Spleen (tissue), 11 donors: Measurements from ENCODE around the gene CDC23. TPM values are rescaled to one million over a fixed set of nuclear protein-coding genes. Genes with fewer than 3 reads are reported as not detected.

Experiments
- DNase-seq: peaks from one replicate; pipeline ENCODE4 v3.0.0-alpha.2; 2020
- H3K27ac ChIP-seq, 8 donors: fragments of 200-600 bp; sonication (generic) in 7 of 8; 1 replicate in 4 of 8; 2 replicates in 4 of 8; pipeline versions ENCODE4 v1.5.0 to v1.8.0; 2016 to 2021; ENCODE audit warnings: inconsistent platforms in 4 of 8, mild to moderate bottlenecking in 4 of 8, moderate library complexity in 1 of 8
- H3K27me3 ChIP-seq, 7 donors: fragments of 200-600 bp; sonication (generic) in 6 of 7; replicated peaks in 1 of 7; 1 replicate in 4 of 7; 2 replicates in 3 of 7; pipeline versions ENCODE4 v1.5.0 to v1.8.0; 2016 to 2021; ENCODE audit warnings: inconsistent platforms in 3 of 7, mild to moderate bottlenecking in 1 of 7
- H3K36me3 ChIP-seq, 6 donors: fragments of 200-600 bp; sonication (generic) in 5 of 6; 1 replicate in 4 of 6; 2 replicates in 2 of 6; pipeline versions ENCODE4 v1.5.0 to v1.8.0; 2016 to 2021; ENCODE audit warnings: inconsistent platforms in 2 of 6
- H3K4me1 ChIP-seq, 6 donors: fragments of 200-600 bp; sonication (generic) in 5 of 6; 1 replicate in 3 of 6; 2 replicates in 3 of 6; pipeline versions ENCODE4 v1.5.0 to v1.8.0; 2016 to 2021; ENCODE audit warnings: inconsistent platforms in 3 of 6
- H3K4me3 ChIP-seq, 8 donors: fragments of 200-600 bp; sonication (generic) in 7 of 8; 1 replicate in 4 of 8; 2 replicates in 4 of 8; pipeline versions ENCODE4 v1.5.0 to v1.8.0; 2016 to 2021; ENCODE audit warnings: inconsistent platforms in 4 of 8, mild to moderate bottlenecking in 4 of 8, moderate library complexity in 2 of 8
- H3K9me3 ChIP-seq, 8 donors: fragments of 200-600 bp; sonication (generic) in 7 of 8; 1 replicate in 4 of 8; 2 replicates in 4 of 8; pipeline versions ENCODE4 v1.5.0 to v1.8.0; 2016 to 2021; ENCODE audit warnings: inconsistent platforms in 4 of 8
- CTCF ChIP-seq, 11 experiments: fragments of 200-600 bp in 7 of 11; fragments of 450-650 bp in 4 of 11; sonication (generic) in 4 of 11; IDR thresholded peaks in 8 of 11; conservative IDR thresholded peaks in 3 of 11; 1 replicate in 7 of 11; 2 replicates in 4 of 11; pipeline versions ENCODE4 v1.4.0 to v1.8.0; 2016 to 2021; ENCODE audit warnings: antibody characterized with exemption in 11 of 11, inconsistent platforms in 4 of 11, mild to moderate bottlenecking in 1 of 11
- POLR2A ChIP-seq, 3 donors: fragments of 450-650 bp; IDR thresholded peaks; one replicate each; pipeline ENCODE4 v1.5.1; 2017; ENCODE audit warnings: antibody characterized with exemption in 3 of 3, mild to moderate bottlenecking in 1 of 3
- POLR2AphosphoS5 ChIP-seq, 3 donors: sonication (generic); formaldehyde crosslinking; IDR thresholded peaks; one replicate each; pipeline ENCODE4 v1.5.1; 2017; ENCODE audit warnings: antibody characterized with exemption in 3 of 3
- WGBS, 5 donors: extraction: QIAGEN DNeasy Blood & Tissue Kit in 3 of 5; methylation state at CpG; one replicate each; pipeline versions ENCODE4 v1.1.5 to v1.1.7; 2013 to 2018; 5-methylcytosine and 5-hydroxymethylcytosine counted together
- intact Hi-C: fragments of 100-400 bp; cut with DNase I; formaldehyde crosslinking; loops from one replicate; pipeline ENCODE4 v1.15.0; 2023; ENCODE audit warnings: low total_unique reads
- polyA plus RNA-seq, 3 donors: library from polyadenylated mRNA; stranded (reverse); fragments of 200-250 nt; gene quantifications; one replicate each; pipeline ENCODE4 v1.2.1, GENCODE V29; 2013
- total RNA-seq, 7 donors: library from RNA; depleted of rRNA in 3 of 7; stranded (reverse); fragments of >200 nt in 3 of 7; fragmentation: NEBNext Ultra II Directional in 4 of 7; extraction: Animal tissue kit (Norgen Biotek cat#: 25700) in 4 of 7; gene quantifications; one replicate each; pipeline versions ENCODE4 v1.1.0 to v1.2.1, GENCODE V29; 2016 to 2021
- donor health status: healthy with polysubstance abuse.
- donor health status: DM: no; HTN: no; CAD: no; lungs with moderate emphysema.
- donor health status: DM: no; HTN: no; CAD: no.
- donor health status: Bipolar disorder and iron deficiency.
- donor health status: healthy.
- donor health status: DM: no; HTN: no; CAD: no.
- donor health status: DM: yes; HTN: yes; CAD: no.

The CDC23 gene
- total and polyA plus RNA-seq, 10 donors = 8.7 to 28.6 (median 23.0) TPM

GRCh38 chr5:138141734-138142133 lies 71.4 kb downstream of the CDC23 start:
- intact Hi-C loops = no loop called here
- 52 to 75% (median 60%) methylated on average over 1 of the region's 1 CpG for WGBS, 5 donors
- TF ChIP-seq POLR2AphosphoS5 (IDR thresholded peaks at IDR 0.05) (no peak), CTCF (IDR thresholded peaks at IDR 0.05 in 8 of 11, conservative IDR thresholded peaks at IDR 0.05 in 3 of 11) (no peak), POLR2A (IDR thresholded peaks at IDR 0.05) (no peak)
- Histone ChIP-seq H3K27me3 (peaks cover 0 to 26% (median 0%) of the 10 kb centered on the region in 7 donors), H3K4me1 (peaks cover 0 to 14% (median 5%) of the 10 kb centered on the region in 6 donors), H3K36me3 (no peaks in the 10 kb centered on the region), H3K4me3 (no peak overlapping the region), H3K27ac (no peak overlapping the region), H3K9me3 (no peaks in the 10 kb centered on the region)
- no peak for DNase-seq

- intact Hi-C loops = no loop called here
- peaks cover 0 to 14% (median 5%) of the 10 kb centered on the region in 6 donors for H3K4me1 ChIP-seq
- WGBS, 5 donors = 77 to 85% (median 77%) methylated on average over 4 of the region's 4 CpGs
- peaks cover 0 to 29% (median 0%) of the 10 kb centered on the region in 7 donors for H3K27me3 ChIP-seq
- H3K27ac ChIP-seq = no peak overlapping the region
- TF ChIP-seq POLR2A (IDR thresholded peaks at IDR 0.05) = no peak
- TF ChIP-seq POLR2AphosphoS5 (IDR thresholded peaks at IDR 0.05) = no peak
- TF ChIP-seq CTCF (IDR thresholded peaks at IDR 0.05 in 8 of 11, conservative IDR thresholded peaks at IDR 0.05 in 3 of 11) = no peak
- no peak overlapping the region for H3K4me3 ChIP-seq
- no peaks in the 10 kb centered on the region for H3K36me3 ChIP-seq
- DNase-seq = no peak
- no peaks in the 10 kb centered on the region for H3K9me3 ChIP-seq
Measured at GRCh38 chr5:138140268-138140667, 72.9 kb downstream of the CDC23 start.

- H3K36me3 ChIP-seq = no peaks in the 10 kb centered on the region
- peaks cover 0 to 14% (median 5%) of the 10 kb centered on the region in 6 donors for H3K4me1 ChIP-seq
- 36 to 42% (median 36%) methylated on average over 3 of the region's 3 CpGs for WGBS, 5 donors
- DNase-seq = no peak
- H3K27ac ChIP-seq = no peak overlapping the region
- TF ChIP-seq POLR2A (IDR thresholded peaks at IDR 0.05) = no peak
- no peaks in the 10 kb centered on the region for H3K9me3 ChIP-seq
- peaks cover 0 to 29% (median 0%) of the 10 kb centered on the region in 7 donors for H3K27me3 ChIP-seq
- peak overlapping the region in 3 of 8 donors; percentile 24 to 68 (median 47) for H3K4me3 ChIP-seq
- intact Hi-C loops = loop anchor here (10.0 kb wide), 1 partner anchor 365 kb away; no protein-coding TSS in a partner anchor
Measured at GRCh38 chr5:138139781-138140090, 73.4 kb downstream of the CDC23 start.

GRCh38 chr5:138138949-138139780 lies 74.0 kb downstream of the CDC23 start, which contains the start of gene NME5:
TSS of gene NME5 (minus strand) at chr5:138139428. CDS start at chr5:138138780, 648 bp downstream.
- Histone ChIP-seq H3K27ac (no peak within 1 kb of the TSS), H3K4me3 (peak within 1 kb of the TSS; percentile 6 to 68 (median 38)), H3K9me3 (no peaks in the 10 kb centered on the region), H3K4me1 (peaks cover 0 to 14% (median 5%) of the 10 kb centered on the region in 6 donors), H3K27me3 (peaks cover 0 to 35% (median 0%) of the 10 kb centered on the region in 7 donors), H3K36me3 (no peaks in the 10 kb centered on the region)
- TF ChIP-seq CTCF (IDR thresholded peaks at IDR 0.05 in 8 of 11, conservative IDR thresholded peaks at IDR 0.05 in 3 of 11) (no peak), POLR2AphosphoS5 (IDR thresholded peaks at IDR 0.05) (no peak), POLR2A (IDR thresholded peaks at IDR 0.05) (no peak)
- whole genome bisulfite sequencing, 5 donors = 9 to 12% (median 10%) methylated on average over 17 to 31 of the region's 31 CpGs
- peak; percentile 80 for DNase-seq
- intact Hi-C loops = loop anchor here (10.0 kb wide), 1 partner anchor 364 kb away; no protein-coding TSS in a partner anchor

Other genes starting within 250 kb of the CDC23 start
- gene FAM13B, start 180.2 kb downstream of the CDC23 start, total RNA-seq = 10 to 100 TPM; 57.6 to 91.9 (median 67.6) TPM
- gene FAM13B, start 180.2 kb downstream of the CDC23 start, polyA plus RNA-seq = 10 to 100 TPM; 11.3 to 14.5 (median 11.5) TPM
- gene WNT8A, start 129.3 kb downstream of the CDC23 start, total RNA-seq = under 1 TPM in 1 of 7 donors, not detected in 6; 0.60 TPM
- gene WNT8A, start 129.3 kb downstream of the CDC23 start, polyA plus RNA-seq = under 1 TPM in 1 of 3 donors, not detected in 2; 0.05 TPM
- 1 to 10 TPM in 2 of 7 donors, under 1 TPM in 1, not detected in 4; 0.55 to 1.3 (median 1.1) TPM for gene NME5, start 73.9 kb downstream of the CDC23 start, total RNA-seq
- gene NME5, start 73.9 kb downstream of the CDC23 start, polyA plus RNA-seq = under 1 TPM; 0.13 to 0.47 (median 0.43) TPM
- gene BRD8, start 34.7 kb downstream of the CDC23 start, total RNA-seq = 10 to 100 TPM; 49.0 to 78.6 (median 57.5) TPM
- gene BRD8, start 34.7 kb downstream of the CDC23 start, polyA plus RNA-seq = 10 to 100 TPM; 20.5 to 41.8 (median 31.8) TPM
- 1 to 10 TPM; 1.5 to 5.9 (median 3.2) TPM for gene KIF20A, start 34.2 kb downstream of the CDC23 start, total RNA-seq
- 1 to 10 TPM in 2 of 3 donors, under 1 TPM in 1; 0.83 to 4.9 (median 1.2) TPM for gene KIF20A, start 34.2 kb downstream of the CDC23 start, polyA plus RNA-seq
- gene GFRA3, start 61.3 kb upstream of the CDC23 start, total RNA-seq = not detected
- gene GFRA3, start 61.3 kb upstream of the CDC23 start, polyA plus RNA-seq = 1 to 10 TPM in 1 of 3 donors, under 1 TPM in 1, not detected in 1; 0.14 to 1.2 TPM
- 1 to 10 TPM in 3 of 7 donors, under 1 TPM in 4; 0.25 to 6.0 (median 0.89) TPM for gene CDC25C, start 118.5 kb upstream of the CDC23 start, total RNA-seq
- 1 to 10 TPM in 1 of 3 donors, under 1 TPM in 2; 0.37 to 2.0 (median 0.77) TPM for gene CDC25C, start 118.5 kb upstream of the CDC23 start, polyA plus RNA-seq
- gene FAM53C, start 124.9 kb upstream of the CDC23 start, total RNA-seq = 10 to 100 TPM; 28.8 to 42.0 (median 33.7) TPM
- gene FAM53C, start 124.9 kb upstream of the CDC23 start, polyA plus RNA-seq = 10 to 100 TPM in 1 of 3 donors, 1 to 10 TPM in 2; 6.8 to 11.7 (median 7.7) TPM
- gene KDM3B, start 139.4 kb upstream of the CDC23 start, total RNA-seq = 10 to 100 TPM; 69.1 to 90.6 (median 79.6) TPM
- gene KDM3B, start 139.4 kb upstream of the CDC23 start, polyA plus RNA-seq = 10 to 100 TPM; 21.6 to 27.4 (median 24.8) TPM
- under 1 TPM in 5 of 7 donors, not detected in 2; 0.20 to 0.52 (median 0.41) TPM for gene REEP2, start 225.7 kb upstream of the CDC23 start, total RNA-seq
- gene REEP2, start 225.7 kb upstream of the CDC23 start, polyA plus RNA-seq = under 1 TPM; 0.52 to 0.98 (median 0.54) TPM